GM23248 (cell line): Measurements from ENCODE around the gene ARHGDIA.

Source experiments
- EZH2 ChIP-seq: fragments of 200-600 bp; sonication (generic); IDR thresholded peaks from 2 replicates; pipeline ENCODE4 v1.6.1; 2018; ENCODE audit warnings: antibody characterized with exemption, mild to moderate bottlenecking; ENCODE audit not compliant: insufficient read depth, poor library complexity, severe bottlenecking
- EZH2phosphoT487 ChIP-seq: fragments of 200-600 bp; sonication (generic); IDR thresholded peaks from 2 replicates; pipeline ENCODE4 v1.6.1; 2018; ENCODE audit warnings: antibody characterized with exemption, moderate library complexity, mild to moderate bottlenecking, low read depth; ENCODE audit not compliant: insufficient read depth

DNA sequence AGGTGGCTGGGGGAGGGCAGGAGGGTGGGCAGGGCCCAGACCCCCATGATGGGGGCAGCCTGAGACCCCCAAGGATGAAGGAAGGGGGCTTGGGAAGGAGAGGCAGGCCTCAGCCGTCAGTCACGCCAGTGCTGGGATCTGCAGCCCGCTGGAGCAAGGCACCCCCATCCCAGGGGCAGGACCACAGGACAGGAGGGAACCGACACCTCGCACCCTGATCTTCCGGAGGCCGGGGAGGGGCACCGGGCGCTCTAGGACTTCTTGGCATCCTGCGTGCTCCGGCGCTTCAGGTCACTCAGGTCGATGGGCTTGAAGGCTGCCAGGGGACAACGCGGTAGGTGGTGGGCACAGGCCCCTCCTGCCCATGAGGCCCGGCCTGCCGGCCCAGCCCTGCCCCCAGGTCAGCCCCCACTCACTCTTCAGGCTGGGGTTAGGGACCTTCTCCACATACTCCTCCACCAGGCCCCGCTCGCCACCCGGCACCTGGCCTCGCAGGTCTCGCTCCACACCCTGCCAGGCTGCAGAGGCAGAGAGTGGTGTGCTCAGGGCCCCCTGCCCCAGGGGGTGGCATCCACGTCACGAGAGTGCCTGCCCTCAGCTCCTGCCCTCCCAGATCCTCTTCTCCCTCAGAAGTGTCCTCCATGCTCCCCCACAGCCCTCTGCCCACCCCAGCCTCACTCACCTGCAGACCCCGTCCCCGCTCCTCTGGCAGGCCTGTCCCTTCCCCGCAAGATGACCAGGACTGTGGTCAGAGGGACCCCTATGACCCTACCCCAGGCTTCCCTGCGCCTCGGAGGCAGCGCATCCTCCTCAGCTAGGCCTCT is 47.9 kb downstream of the ARHGDIA start:
- no peak for TF ChIP-seq EZH2phosphoT487
- TF ChIP-seq EZH2, result no peak
